ENCODE measurements around the gene EPB41L4A.

Gene EPB41L4A

DNA sequence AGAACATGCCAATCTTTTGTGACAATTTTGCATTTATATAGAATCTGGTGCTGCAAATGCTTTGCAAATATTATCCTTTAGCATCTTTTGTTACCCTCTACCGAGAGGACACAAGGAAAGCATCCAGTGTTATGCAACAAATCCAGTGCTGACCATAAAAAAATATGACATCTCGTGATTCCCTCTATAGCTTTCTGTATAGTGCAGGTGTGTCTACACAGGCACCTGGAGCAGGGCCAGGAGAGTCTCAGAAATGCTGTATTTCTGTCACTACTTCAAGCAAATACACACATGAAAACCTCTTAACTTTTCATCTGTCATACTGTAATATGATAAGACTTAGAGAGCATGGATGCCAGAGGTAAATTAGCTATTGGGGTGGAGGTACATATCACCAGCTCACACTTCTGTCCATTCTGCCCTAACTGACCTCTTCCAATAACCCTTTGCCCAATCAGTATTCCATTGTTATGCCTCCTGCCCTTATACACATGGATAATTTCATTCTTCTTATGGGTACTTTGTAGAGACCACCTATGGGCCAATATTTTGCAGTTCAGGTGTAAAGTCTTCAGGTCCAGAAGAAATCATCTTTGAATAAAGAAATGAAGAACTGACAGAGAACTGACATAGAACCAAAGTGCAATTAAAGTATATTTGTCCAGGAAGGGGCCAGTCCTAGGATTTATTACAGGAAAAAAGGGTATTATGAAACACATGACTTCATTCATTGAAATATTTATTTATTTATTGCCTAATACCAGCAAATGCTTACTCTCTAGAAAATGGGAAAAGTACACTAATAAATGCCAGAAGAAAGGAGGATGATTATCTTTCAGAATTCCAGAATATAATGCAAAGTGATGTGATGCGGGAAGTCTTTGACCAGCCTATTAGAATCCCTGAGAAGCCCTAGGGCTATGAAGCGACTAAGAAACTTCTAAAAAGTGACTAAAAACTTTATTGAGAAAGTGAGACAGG lies 106.5 kb downstream of the EPB41L4A start:
- Histone ChIP-seq H3K27ac (no peak overlapping the region), H3K9ac (no peak overlapping the region), H3K4me3 (IDR thresholded peaks at IDR 0.05; ENCODE audit: insufficient read depth, low read depth, low read length) (no peak overlapping the region), H3K4me1 (ENCODE audit: low read depth, poor library complexity, severe bottlenecking) (no peaks in the 10 kb centered on the region), H4K20me1 (ENCODE audit: insufficient read depth) (no peaks in the 10 kb centered on the region), H3K27me3 (ENCODE audit: insufficient read depth, low read depth) (no peaks in the 10 kb centered on the region), H2AFZ (ENCODE audit: low read depth) (no peak overlapping the region), H3K4me2 (no peak overlapping the region), H3K36me3 (ENCODE audit: insufficient read depth) (no peaks in the 10 kb centered on the region), H3K79me2 (ENCODE audit: insufficient read depth, low read depth) (no peaks in the 10 kb centered on the region)
- TF ChIP-seq, protein P1, sequence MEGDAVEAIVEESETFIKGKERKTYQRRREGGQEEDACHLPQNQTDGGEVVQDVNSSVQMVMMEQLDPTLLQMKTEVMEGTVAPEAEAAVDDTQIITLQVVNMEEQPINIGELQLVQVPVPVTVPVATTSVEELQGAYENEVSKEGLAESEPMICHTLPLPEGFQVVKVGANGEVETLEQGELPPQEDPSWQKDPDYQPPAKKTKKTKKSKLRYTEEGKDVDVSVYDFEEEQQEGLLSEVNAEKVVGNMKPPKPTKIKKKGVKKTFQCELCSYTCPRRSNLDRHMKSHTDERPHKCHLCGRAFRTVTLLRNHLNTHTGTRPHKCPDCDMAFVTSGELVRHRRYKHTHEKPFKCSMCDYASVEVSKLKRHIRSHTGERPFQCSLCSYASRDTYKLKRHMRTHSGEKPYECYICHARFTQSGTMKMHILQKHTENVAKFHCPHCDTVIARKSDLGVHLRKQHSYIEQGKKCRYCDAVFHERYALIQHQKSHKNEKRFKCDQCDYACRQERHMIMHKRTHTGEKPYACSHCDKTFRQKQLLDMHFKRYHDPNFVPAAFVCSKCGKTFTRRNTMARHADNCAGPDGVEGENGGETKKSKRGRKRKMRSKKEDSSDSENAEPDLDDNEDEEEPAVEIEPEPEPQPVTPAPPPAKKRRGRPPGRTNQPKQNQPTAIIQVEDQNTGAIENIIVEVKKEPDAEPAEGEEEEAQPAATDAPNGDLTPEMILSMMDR (conservative IDR thresholded peaks at IDR 0.05; ENCODE audit: low read depth, low read length), result no peak

DNA sequence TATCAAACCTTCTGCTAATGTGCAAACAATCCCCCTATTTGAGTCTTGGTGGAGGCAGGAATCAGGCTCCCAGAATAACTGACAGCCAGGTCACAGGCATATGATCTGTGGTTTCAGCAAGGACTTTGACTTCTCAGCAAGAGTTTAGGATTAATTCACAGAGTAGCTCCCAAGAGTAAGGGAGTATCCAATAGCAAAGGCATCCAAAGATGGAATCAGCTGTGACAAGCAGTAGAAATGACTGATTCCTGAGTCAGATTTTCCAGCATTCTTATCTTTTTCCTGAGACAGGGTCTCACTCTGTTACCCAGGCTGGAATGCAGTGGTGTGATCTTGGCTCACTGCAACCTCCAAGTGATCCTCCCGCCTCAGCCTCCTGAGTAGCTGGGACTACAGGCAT lies 108.3 kb downstream of the EPB41L4A start:
- Histone ChIP-seq H3K27ac (no peak overlapping the region), H3K4me2 (no peak overlapping the region), H3K4me3 (IDR thresholded peaks at IDR 0.05; ENCODE audit: insufficient read depth, low read depth, low read length) (no peak overlapping the region), H3K4me1 (ENCODE audit: low read depth, poor library complexity, severe bottlenecking) (no peaks in the 10 kb centered on the region), H3K36me3 (ENCODE audit: insufficient read depth) (no peaks in the 10 kb centered on the region), H3K79me2 (ENCODE audit: insufficient read depth, low read depth) (no peaks in the 10 kb centered on the region), H3K9ac (no peak overlapping the region), H2AFZ (ENCODE audit: low read depth) (no peak overlapping the region), H3K27me3 (ENCODE audit: insufficient read depth, low read depth) (no peaks in the 10 kb centered on the region), H4K20me1 (ENCODE audit: insufficient read depth) (no peaks in the 10 kb centered on the region)
- TF ChIP-seq, protein P1 (conservative IDR thresholded peaks at IDR 0.05; ENCODE audit: low read depth, low read length), result no peak

DNA sequence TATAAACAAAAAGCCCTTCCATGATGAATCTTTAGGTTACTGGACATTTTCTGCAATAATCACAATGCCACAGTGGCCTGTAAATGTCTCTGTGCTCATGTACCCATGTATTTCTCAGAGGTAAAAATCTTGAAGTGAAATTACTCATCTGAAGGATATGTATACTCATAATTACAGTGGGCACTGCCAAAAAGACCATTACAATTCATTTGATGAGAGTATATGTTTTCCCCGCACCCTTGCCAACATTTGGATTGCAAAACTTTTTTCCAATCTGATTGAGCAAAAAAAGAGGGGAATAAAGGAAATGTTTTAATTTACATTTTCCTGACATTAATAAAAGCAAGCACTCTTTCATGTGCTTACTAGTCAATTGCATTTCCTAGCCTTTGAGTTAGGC lies 110.5 kb downstream of the EPB41L4A start:
- Histone ChIP-seq H2AFZ (ENCODE audit: low read depth) (no peak overlapping the region), H3K4me2 (no peak overlapping the region), H3K36me3 (ENCODE audit: insufficient read depth) (no peaks in the 10 kb centered on the region), H3K4me3 (IDR thresholded peaks at IDR 0.05; ENCODE audit: insufficient read depth, low read depth, low read length) (no peak overlapping the region), H3K4me1 (ENCODE audit: low read depth, poor library complexity, severe bottlenecking) (no peaks in the 10 kb centered on the region), H3K27me3 (ENCODE audit: insufficient read depth, low read depth) (no peaks in the 10 kb centered on the region), H3K9ac (no peak overlapping the region), H4K20me1 (ENCODE audit: insufficient read depth) (no peaks in the 10 kb centered on the region), H3K27ac (no peak overlapping the region), H3K79me2 (ENCODE audit: insufficient read depth, low read depth) (no peaks in the 10 kb centered on the region)
- TF ChIP-seq, protein P1 (conservative IDR thresholded peaks at IDR 0.05; ENCODE audit: low read depth, low read length), result no peak

DNA sequence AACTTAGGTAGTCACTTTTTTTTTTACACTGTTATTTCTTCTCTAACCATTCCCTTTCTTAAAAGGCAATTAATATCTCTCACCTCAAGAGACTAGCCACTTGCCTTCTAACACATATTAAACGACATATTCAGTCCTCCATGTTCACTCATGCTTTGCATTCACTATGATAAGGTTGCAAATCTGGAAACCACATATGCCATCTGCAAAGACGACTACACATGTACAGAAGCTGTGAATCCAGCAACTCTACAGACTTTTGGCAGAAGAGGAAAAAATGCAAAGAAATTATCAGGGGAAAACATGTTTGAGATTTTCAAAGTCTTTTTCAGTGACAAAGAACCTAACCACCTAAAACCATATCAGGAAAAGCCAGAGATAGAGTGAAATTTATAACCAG lies 112.1 kb downstream of the EPB41L4A start:
- Histone ChIP-seq H3K4me2 (no peak overlapping the region), H4K20me1 (ENCODE audit: insufficient read depth) (no peaks in the 10 kb centered on the region), H3K79me2 (ENCODE audit: insufficient read depth, low read depth) (no peaks in the 10 kb centered on the region), H3K4me3 (IDR thresholded peaks at IDR 0.05; ENCODE audit: insufficient read depth, low read depth, low read length) (no peak overlapping the region), H3K27me3 (ENCODE audit: insufficient read depth, low read depth) (no peaks in the 10 kb centered on the region), H3K36me3 (ENCODE audit: insufficient read depth) (no peaks in the 10 kb centered on the region), H2AFZ (ENCODE audit: low read depth) (no peak overlapping the region), H3K9ac (no peak overlapping the region), H3K27ac (no peak overlapping the region), H3K4me1 (ENCODE audit: low read depth, poor library complexity, severe bottlenecking) (no peaks in the 10 kb centered on the region)
- TF ChIP-seq, protein P1 (conservative IDR thresholded peaks at IDR 0.05; ENCODE audit: low read depth, low read length), result no peak

All from KMS-11 (cell line).